GM12878 (cell line): Measurements from ENCODE around the gene LIPG. TPM values are rescaled to one million over a fixed set of nuclear protein-coding genes. Genes with fewer than 3 reads are reported as not detected.

ENCODE experiments used
- ATAC-seq: fragments of 200-7000 bp; cut with Tn5 transposase; 3 replicates; pipeline ENCODE4 v1.9.1; 2020; ENCODE audit warnings: mild to moderate bottlenecking, moderate library complexity
- BruUV-seq: library from RNA; stranded (reverse); fragments of 400-500 nt; replicated peaks from 2 replicates; lab custom pipeline; 2021; lab: Mats Ljungman, UMichigan
- CTCF ChIA-PET: fragments of 300-600 bp; sonication (Branson Sonifier 250); formaldehyde crosslinking; extraction: SDS; loops from one replicate; lab custom pipeline; 2021; ENCODE audit warnings: inconsistent platforms; lab: Yijun Ruan, JAX
- POLR2A ChIA-PET: fragments of 350-600 bp; formaldehyde crosslinking; extraction: SDS; loops from one replicate; lab custom pipeline; 2021; ENCODE audit warnings: inconsistent platforms; lab: Charles Lee
- RAD21 ChIA-PET: fragments of 300-600 bp; sonication (Branson Sonifier 250); formaldehyde crosslinking; loops from one replicate; lab custom pipeline; 2023; ENCODE audit warnings: antibody characterized with exemption; ENCODE audit not compliant: unreplicated experiment; lab: Charles Lee
- SMC1A ChIA-PET: fragments of 300-600 bp; sonication (Branson Sonifier 250); formaldehyde crosslinking; loops from one replicate; lab custom pipeline; 2023; ENCODE audit not compliant: unreplicated experiment, uncharacterized antibody; lab: Charles Lee
- DNase-seq: peaks from one replicate; pipeline ENCODE4 v3.0.0-alpha.2; 2011; ENCODE audit warnings: low read depth, low spot score
- FAIRE-seq: peaks from 3 replicates; lab custom pipeline; 2011; peaks lifted over from hg19 to GRCh38; lab: Jason Lieb, UNC
- H2AFZ ChIP-seq: 2 replicates; pipeline ENCODE4 v1.6.0; 2011; ENCODE audit warnings: low read depth, low read length, control low read depth; ENCODE audit not compliant: control insufficient read depth
- H3K27ac ChIP-seq: 2 replicates; pipeline ENCODE4 v1.5.1; 2011; ENCODE audit warnings: control low read depth; ENCODE audit not compliant: control insufficient read depth, insufficient read depth
- H3K27me3 ChIP-seq, 2 experiments: replicated peaks in 1 of 2; 2 replicates each; pipeline versions ENCODE4 v1.6.0 to v1.6.1; 2011; ENCODE audit warnings: low read length in 1 of 2; ENCODE audit not compliant: control insufficient read depth in 2 of 2, insufficient read depth in 2 of 2
- H3K36me3 ChIP-seq, 2 experiments: 2 replicates each; pipeline ENCODE4 v1.5.1; 2011; ENCODE audit warnings: low read length in 1 of 2; ENCODE audit not compliant: control insufficient read depth in 2 of 2, insufficient read depth in 2 of 2
- H3K4me1 ChIP-seq: 2 replicates; pipeline ENCODE4 v1.6.1; 2011; ENCODE audit warnings: mild to moderate bottlenecking, low read length, moderate library complexity, mixed read lengths; ENCODE audit not compliant: control insufficient read depth, insufficient read depth
- H3K4me2 ChIP-seq: 2 replicates; pipeline ENCODE4 v1.6.0; 2011; ENCODE audit warnings: control low read depth; ENCODE audit not compliant: control insufficient read depth, insufficient read depth
- H3K4me3 ChIP-seq: fragments of 200-600 bp; sonication (generic); 2 replicates; pipeline ENCODE4 v1.5.1; 2016
- H3K79me2 ChIP-seq: 2 replicates; pipeline ENCODE4 v1.6.0; 2011; ENCODE audit warnings: low read length; ENCODE audit not compliant: control insufficient read depth, insufficient read depth
- H3K9ac ChIP-seq: 2 replicates; pipeline ENCODE4 v1.8.0; 2011; ENCODE audit warnings: low read length, control low read depth, mixed read lengths; ENCODE audit not compliant: control insufficient read depth, insufficient read depth
- H3K9me3 ChIP-seq: replicated peaks from 3 replicates; pipeline ENCODE4 v1.5.1; 2011; ENCODE audit warnings: mild to moderate bottlenecking, low read length; ENCODE audit not compliant: control insufficient read depth, insufficient read depth
- H4K20me1 ChIP-seq: 2 replicates; pipeline ENCODE4 v1.6.0; 2011; ENCODE audit not compliant: control insufficient read depth, insufficient read depth
- ATF7 ChIP-seq: fragments of 450-650 bp; IDR thresholded peaks from 2 replicates; pipeline ENCODE4 v1.6.1; 2016; ENCODE audit warnings: low read depth, mild to moderate bottlenecking
- BHLHE40 ChIP-seq, 2 experiments: fragments of 450-650 bp in 1 of 2; IDR thresholded peaks; 2 replicates each; pipeline ENCODE4 v1.6.1; 2011 to 2017; ENCODE audit warnings: low read depth in 2 of 2, borderline replicate concordance in 1 of 2, improper control_type of control experiment in 1 of 2, low read length in 1 of 2, mild to moderate bottlenecking in 1 of 2
- NR2C1 ChIP-seq: fragments of 450-650 bp; IDR thresholded peaks from 2 replicates; pipeline ENCODE4 v1.6.1; 2017; ENCODE audit warnings: antibody characterized with exemption, mild to moderate bottlenecking, moderate library complexity
- NR2F1 ChIP-seq: fragments of 450-650 bp; conservative IDR thresholded peaks from 2 replicates; pipeline ENCODE4 v1.6.1; 2017; ENCODE audit warnings: mild to moderate bottlenecking
- WGBS: methylation state at CpG from one replicate; pipeline ENCODE4 v1.1.6; 2016; ENCODE audit warnings: low lambda C conversion rate; ENCODE audit not compliant: insufficient replicate concordance, insufficient coverage; ENCODE audit errors: missing lambda C conversion rate; 5-methylcytosine and 5-hydroxymethylcytosine counted together
- in situ Hi-C: fragments of 300-500 bp; cut with MboI; formaldehyde crosslinking; loops from 9 replicates; pipeline ENCODE4 v1.14.3; 2018; ENCODE audit warnings: mixed read lengths
- intact Hi-C: fragments of 100-400 bp; cut with micrococcal nuclease; formaldehyde crosslinking; loops from one replicate; pipeline ENCODE4 v1.14.2; 2022; ENCODE audit not compliant: unreplicated experiment
- polyA plus RNA-seq, 11 experiments: library from polyadenylated mRNA; depleted of rRNA in 4 of 11; unstranded in 6 of 11; stranded (reverse) in 5 of 11; fragments of >200 nt; fragmentation: Nextera tagmentation in 4 of 11; fragmentation: Illumina TruSeq in 1 of 11; extraction: Ambion mirVana in 4 of 11; extraction: Trizol in 1 of 11; gene quantifications; 1 replicate in 1 of 11; 2 replicates in 10 of 11; pipeline versions ENCODE4 v1.2.1 to v1.2.3, GENCODE V29; 2011 to 2016; ENCODE audit warnings: inconsistent platforms in 2 of 11, missing spikeins in 2 of 11, low read depth in 1 of 11
- total RNA-seq, 4 experiments: library from RNA; depleted of rRNA in 3 of 4; stranded (reverse); fragments of >200 nt in 3 of 4; fragmentation: Illumina TruSeq in 1 of 4; extraction: Trizol in 1 of 4; gene quantifications; 2 replicates each; pipeline versions ENCODE4 v1.2.1 to v1.2.3, GENCODE V29; 2013 to 2021
- TF ChIP-seq, protein P1 (sequence below): fragments of 450-650 bp; IDR thresholded peaks from 2 replicates; pipeline ENCODE4 v1.6.1; 2017; ENCODE audit warnings: mild to moderate bottlenecking

Gene LIPG
- total and polyA plus RNA-seq, 10 of the 15 experiments (the other 5 are each of a cell fraction or from before 2014, with no cell fraction given) = 0.04 to 0.55 (median 0.18) TPM; not detected in 1

- Histone ChIP-seq H2AFZ (peak overlapping the region; percentile 65), H3K4me1 (peaks cover 8% of the 10 kb centered on the region), H4K20me1 (no peaks in the 10 kb centered on the region), H3K27ac (no peak overlapping the region; the same call in 1 of the 2 replicates), H3K9ac (no peak overlapping the region), H3K36me3 (no peaks in the 10 kb centered on the region), H3K27me3 (no peaks in the 10 kb centered on the region), H3K9me3 (no peaks in the 10 kb centered on the region), H3K4me2 (peak overlapping the region; percentile 76), H3K79me2 (no peaks in the 10 kb centered on the region), H3K4me3 (no peak overlapping the region)
- SMC1A ChIA-PET = interaction anchor here (0.6 to 0.9 kb wide), 2 partner anchors 34 to 346 kb away, joined by 3 to 4 read pairs; no protein-coding TSS in a partner anchor
- RAD21 ChIA-PET = interaction anchor here (0.8 kb wide), 1 partner anchor 72 kb away, joined by 3 read pairs; no protein-coding TSS in a partner anchor
- peak; percentile 87 for ATAC-seq
- TF ChIP-seq NR2F1 (peak; percentile 49; the same call in 1 of the 2 replicates), NR2C1 (no peak), BHLHE40 (IDR thresholded peaks at IDR 0.05; ENCODE audit: borderline replicate concordance in 1 of 2, low read depth in 2 of 2, low read length in 1 of 2) (peak in 1 of 2 experiments; percentile 34; a peak in 1 of 4 replicates), ATF7 (no peak)
- TF ChIP-seq, protein P1, sequence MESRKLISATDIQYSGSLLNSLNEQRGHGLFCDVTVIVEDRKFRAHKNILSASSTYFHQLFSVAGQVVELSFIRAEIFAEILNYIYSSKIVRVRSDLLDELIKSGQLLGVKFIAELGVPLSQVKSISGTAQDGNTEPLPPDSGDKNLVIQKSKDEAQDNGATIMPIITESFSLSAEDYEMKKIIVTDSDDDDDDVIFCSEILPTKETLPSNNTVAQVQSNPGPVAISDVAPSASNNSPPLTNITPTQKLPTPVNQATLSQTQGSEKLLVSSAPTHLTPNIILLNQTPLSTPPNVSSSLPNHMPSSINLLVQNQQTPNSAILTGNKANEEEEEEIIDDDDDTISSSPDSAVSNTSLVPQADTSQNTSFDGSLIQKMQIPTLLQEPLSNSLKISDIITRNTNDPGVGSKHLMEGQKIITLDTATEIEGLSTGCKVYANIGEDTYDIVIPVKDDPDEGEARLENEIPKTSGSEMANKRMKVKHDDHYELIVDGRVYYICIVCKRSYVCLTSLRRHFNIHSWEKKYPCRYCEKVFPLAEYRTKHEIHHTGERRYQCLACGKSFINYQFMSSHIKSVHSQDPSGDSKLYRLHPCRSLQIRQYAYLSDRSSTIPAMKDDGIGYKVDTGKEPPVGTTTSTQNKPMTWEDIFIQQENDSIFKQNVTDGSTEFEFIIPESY = no peak
- intact Hi-C loops = no loop called here
- in situ Hi-C loops = no loop called here
- 34% methylated on average over 10 of the region's 10 CpGs for WGBS
- POLR2A ChIA-PET = interaction anchor here (0.6 to 0.7 kb wide), 2 partner anchors 43 to 217 kb away, joined by 4 to 5 read pairs; no protein-coding TSS in a partner anchor
- BruUV-seq = no TSS peak
- no peak for DNase-seq
- CTCF ChIA-PET = interaction anchor here (0.6 to 1.5 kb wide), 5 partner anchors 9 to 329 kb away, joined by 3 to 6 read pairs (median 3); no protein-coding TSS in a partner anchor
- FAIRE-seq = peak; percentile 52
These were observed 30.1 kb upstream of the LIPG start for GRCh38 chr18:49531678-49532153.
